NCI-H1417 treated with DMSO at 0.1 percent for 48 hours (cell line): ENCODE data around the gene EFCAB9.
"Not testable (repeated sequence)": the region's sequence is repeated elsewhere in the genome, so short reads cannot be mapped to it uniquely, and the experiment has no call there.

Source experiments
- DNase-seq: peaks from one replicate; lab custom pipeline; 2025; lab: John Stamatoyannopoulos, UW

EFCAB9 gene

GRCh38 chr5:172193872-172194271 is at the start of gene EFCAB9:
Gene EFCAB9 (plus strand): TSS chr5:172194172. CDS start chr5:172194173, 1 bp downstream.
- DNase-seq = no peak

DNA sequence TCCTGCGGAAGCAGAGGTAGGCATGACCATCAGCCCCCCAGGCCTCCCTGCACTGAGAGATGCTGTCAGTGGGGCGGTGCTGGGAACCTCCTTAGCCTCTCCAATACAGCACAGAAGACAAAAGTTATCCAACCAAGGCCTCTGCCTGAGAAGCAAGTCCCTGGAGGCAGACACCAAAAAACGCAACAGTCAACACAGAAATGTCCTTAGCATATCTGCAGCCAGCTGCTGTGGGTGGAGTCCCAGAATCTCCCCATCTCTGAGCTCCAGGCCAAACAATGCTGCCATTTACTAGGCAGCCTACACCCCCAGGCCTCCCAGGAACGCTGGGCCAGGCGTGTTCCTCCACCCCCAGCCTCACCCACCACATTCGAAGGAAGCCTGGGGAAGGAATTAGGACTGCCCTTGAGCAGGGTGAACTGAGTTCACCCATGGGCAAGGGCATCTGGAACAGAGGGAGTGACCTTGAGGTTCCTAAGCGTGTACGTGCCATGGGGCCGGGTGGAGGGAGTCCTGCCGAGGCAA is 49.6 kb upstream of the EFCAB9 start:
- no peak for DNase-seq

DNA sequence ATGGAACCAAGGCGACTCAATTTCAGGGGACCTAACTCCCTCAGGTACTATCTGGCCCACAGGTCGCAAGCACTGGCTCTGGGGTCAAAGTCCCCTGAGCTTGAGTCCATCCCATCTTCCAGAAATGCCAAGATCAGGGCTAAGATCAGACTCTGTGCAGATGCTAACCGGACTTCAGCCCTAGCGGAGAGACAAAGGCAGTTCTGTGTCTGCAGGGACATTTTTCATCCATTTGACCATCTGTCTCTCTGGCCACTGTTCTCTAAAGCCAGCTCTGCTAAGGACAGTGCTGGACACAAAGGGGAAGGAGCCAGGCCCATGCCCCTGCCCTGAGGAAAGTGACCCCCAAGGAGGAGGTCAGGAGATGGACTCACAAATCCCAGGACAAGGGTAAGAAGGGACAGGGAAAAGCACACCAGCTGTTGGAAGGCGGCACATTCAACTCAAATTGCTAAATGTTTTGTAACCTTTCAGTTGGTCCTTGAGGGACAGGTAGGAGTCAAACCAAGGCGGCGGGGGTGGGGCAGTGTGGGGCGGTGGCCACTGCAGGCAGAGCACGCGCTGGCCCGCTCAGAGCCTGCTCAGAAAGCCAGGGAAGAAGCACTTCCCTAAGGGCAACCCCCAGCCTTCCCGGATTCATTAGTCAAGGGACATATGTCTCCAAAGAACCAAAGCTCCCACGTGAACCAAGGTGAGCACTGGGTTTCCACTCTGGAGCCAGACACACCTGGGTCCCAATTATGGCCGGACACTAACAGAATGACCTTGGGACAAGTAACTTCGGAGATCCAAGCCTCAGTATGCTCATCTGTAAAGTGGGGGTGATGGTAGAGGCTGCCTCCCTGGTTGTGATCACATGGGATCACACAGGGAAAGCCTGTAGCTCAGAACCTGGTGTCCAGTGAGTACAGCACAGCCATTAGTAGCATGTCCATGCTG is 48.8 kb upstream of the EFCAB9 start:
- DNase-seq = no peak

DNA sequence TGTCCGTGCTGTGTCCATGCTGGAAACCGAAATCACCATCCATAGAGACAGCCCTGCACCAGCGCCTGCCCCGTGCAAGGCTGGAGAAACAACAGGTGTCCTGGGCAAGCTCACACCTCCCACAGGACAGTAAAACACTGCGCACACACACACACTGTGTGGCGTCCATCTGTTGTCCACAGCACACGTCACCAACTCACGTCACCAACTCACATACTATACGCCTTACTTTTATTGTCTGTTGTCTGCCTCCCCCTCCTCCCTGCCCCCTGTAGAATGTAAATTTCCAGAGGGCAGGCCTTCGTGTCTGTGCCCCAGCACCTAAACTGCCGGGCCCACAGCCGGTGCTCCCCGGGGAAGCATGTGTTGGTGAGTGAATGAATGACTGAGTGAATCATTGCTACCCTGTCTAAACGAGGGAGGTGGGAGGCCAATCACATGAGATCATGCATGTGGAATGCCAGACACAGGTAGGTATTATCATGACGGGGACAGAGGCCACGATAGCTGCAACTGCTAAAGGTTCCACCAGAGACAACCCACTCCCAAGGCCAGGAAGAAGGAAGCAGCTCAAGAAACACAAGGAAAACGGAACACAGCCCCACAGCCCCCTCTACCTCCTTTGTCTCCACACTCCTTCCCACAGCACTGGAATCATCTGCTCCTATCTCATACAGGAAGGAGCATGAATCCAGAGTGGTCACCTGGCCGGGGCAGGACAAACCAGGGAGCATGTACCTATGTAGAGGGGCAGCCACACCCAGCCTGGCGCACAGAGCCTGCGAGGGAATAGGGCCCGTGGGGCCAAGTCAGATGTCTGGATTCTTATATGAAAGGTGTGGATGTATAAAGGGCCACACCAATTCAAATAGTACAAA is 47.9 kb upstream of the EFCAB9 start:
- DNase-seq = no peak

DNA sequence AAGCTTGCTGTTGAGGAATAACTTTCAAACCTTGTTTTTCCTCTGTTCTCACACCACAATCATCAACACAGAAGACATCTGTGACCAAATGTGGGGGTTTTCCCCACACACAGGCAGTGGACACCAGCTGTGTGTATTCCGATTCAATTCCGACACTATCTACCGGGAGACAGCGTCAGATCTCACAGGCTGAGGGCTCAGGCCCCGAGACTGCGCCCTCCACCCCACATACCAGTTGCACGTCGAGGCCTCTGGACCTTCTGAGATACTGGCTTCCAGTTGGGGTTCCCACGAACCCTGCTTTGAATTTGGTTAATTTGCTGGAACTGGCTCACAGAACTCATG is 47.3 kb upstream of the EFCAB9 start:
- DNase-seq = no peak

DNA sequence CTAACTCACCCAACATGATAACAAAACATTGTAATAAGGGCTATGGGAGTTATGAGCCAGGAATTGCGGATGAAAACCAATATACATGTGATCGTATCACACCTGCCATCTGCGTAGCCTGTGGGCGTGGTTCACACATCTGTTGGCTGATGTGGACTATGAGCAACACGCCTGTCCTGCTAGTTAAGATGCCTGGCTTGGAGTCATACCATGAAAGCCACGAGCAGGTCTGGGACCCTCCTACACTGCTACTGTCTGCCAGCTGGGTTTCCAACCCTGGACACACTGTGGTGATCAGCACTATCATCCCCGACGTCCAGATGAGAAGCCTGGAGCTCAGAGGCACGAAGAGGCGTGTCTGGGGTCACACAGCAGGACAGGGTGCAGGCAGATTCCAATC is 46.1 kb upstream of the EFCAB9 start:
- DNase-seq = no peak

DNA sequence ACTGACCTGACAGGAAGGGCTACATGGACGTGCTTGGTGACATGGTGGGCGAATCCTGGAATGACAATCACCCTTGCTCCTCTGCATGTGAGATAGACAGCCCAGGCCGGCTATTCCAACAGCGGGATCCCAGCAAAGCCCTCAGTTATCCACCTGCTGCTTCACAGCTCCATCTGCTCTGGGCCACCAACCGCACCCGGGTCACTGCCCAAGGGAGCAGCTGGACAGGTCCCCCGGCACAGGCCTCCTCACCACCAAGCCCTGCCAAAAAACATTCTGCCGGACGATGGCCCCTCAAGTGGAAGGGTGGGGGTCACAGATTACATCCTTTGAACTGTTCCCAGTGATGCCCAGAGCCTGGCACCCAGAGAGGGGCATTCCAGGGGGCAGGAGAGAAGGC is 45.6 kb upstream of the EFCAB9 start:
- no peak for DNase-seq

GRCh38 chr5:172149073-172149472 is 44.9 kb upstream of the EFCAB9 start:
- no peak for DNase-seq

DNA sequence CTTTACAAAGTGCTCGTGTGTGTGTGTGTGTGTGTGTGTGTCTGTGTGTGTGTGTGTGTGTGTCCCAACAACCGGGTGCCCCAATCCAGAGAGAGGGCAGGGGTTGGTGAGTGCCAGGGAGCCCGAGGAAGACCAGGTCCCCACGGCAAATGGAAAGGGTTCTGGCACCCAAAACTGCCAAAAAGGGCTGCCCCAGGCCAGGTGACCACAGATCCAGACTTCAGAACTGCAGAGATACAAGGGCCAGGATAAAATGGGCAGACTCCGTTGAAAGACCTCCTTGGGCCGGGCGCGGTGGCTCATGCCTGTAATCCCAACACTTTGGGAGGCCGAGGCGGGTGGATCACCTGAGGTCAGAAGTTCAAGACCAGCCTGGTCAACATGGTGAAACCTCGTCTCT is 44.5 kb upstream of the EFCAB9 start:
- DNase-seq = not testable (repeated sequence)

- no peak for DNase-seq
Observed at GRCh38 chr5:172150514-172151425, 43.2 kb upstream of the EFCAB9 start.

DNA sequence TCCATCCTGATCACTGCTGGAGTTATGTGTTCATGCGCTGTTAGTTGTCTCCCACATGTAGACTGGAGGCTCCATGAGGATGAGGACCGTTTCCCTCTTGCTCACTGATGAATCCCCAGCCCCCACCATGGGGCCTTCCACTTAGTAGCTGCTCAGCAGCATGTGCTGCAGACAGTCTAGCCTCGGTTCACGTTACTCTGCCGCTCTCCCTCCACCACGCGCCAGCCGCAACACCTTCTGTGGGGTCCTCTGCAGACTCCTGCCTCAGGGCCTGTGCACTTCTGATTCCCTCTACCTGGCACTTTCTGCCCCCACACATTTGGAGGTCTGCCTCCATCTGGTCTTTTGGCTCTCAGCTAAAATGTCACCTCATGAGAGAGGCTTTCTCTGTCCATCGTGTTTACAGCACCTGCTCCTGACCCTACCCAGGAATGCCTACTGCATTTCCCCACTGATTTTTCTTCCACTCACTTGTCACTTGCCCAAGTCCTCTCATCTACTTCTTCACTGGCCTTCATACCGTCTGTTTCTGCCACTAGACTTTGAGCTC is 42.2 kb upstream of the EFCAB9 start:
- DNase-seq = no peak

- DNase-seq = no peak
Observed at GRCh38 chr5:172153695-172154094, 40.3 kb upstream of the EFCAB9 start.

DNA sequence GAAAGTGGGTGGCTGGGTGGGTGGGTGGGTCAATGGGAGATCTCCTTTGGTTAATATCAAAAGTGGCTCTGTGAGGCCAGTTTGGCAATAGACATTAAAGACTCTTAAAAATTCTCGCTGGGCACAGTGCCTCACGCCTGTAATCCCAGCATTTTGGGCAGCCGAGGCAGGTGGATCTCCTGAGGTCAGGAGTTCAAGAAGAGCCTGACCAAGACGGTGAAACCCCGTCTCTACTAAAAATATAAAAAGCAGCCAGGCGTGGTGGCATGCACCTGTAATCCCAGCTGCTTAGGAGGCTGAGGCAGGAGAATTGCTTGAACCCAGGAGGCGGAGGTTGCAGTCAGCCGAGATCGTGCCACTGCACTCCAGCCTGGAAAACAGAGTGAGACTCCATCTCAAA is 38.9 kb upstream of the EFCAB9 start:
- not testable (repeated sequence) for DNase-seq

GRCh38 chr5:172156541-172156994 is 37.4 kb upstream of the EFCAB9 start:
- DNase-seq = no peak

- DNase-seq = no peak
Observed at GRCh38 chr5:172159016-172159415, 35.0 kb upstream of the EFCAB9 start.

- no peak for DNase-seq
Observed at GRCh38 chr5:172160506-172160905, 33.5 kb upstream of the EFCAB9 start.

DNA sequence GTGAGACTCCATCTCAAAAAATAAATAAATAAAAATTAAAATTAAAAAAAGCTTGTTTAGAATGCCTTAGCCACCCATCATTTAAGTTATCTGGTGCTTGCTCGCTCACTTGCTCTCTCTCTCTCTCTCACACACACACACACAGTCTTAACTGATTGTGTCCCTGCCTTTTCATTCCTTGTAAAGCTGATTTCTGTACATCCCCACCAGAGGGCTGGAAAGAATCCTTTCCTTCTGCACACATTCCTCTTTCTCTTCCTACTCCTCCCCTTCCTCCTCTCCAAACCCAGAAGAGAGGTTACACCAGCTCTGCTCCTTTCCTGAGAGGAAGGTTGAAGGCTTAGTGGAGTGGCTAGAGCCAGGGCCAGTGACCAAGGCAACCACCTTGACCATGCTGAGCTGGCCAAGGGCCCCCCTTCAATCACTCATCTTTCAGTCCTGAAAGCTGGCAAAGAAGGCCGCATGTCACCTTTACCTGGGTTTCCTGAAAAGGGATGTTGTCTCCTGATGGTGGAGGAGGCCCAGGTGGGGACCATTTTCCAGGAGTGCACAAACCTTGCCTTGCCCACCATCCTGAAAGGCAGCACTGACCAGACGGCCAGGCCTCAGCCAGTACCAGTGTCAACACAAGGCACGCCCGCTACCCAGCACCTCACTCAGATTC is 31.5 kb upstream of the EFCAB9 start:
- no peak for DNase-seq

DNA sequence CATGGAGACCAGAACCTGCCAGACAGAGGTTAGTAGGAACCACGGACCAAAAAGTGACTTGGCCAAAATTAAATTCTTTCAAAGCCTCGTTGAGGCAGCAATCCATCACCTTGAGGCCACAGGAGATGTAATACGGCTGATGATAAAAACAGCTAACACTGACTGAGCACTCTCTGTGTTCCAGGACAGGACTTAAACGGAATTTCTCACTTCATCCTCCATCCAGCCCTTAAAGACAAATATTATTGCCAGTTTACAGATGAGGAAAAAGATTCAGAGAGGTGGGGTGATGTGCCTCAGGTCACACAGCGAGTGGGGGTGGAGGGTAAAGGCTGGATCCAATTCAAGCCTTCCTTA is 31.0 kb upstream of the EFCAB9 start:
- DNase-seq = no peak

- DNase-seq = no peak
Observed at GRCh38 chr5:172163346-172163745, 30.6 kb upstream of the EFCAB9 start.

- no peak for DNase-seq
Observed at GRCh38 chr5:172164769-172165212, 29.2 kb upstream of the EFCAB9 start.

GRCh38 chr5:172165465-172165864 is 28.5 kb upstream of the EFCAB9 start:
- DNase-seq = no peak
